Mesothelial cell of epicardium (in vitro differentiated cells): ENCODE measurements around the gene PDPR. TPM values are rescaled to one million over a fixed set of nuclear protein-coding genes. Genes with fewer than 3 reads are reported as not detected.
"Not testable (repeated sequence)": the region's sequence is repeated elsewhere in the genome, so short reads cannot be mapped to it uniquely, and the experiment has no call there.

ENCODE experiments used
- DNase-seq, 2 experiments: peaks; one replicate each; pipeline ENCODE4 v3.0.0; 2021; ENCODE audit warnings: low spot score in 2 of 2; ENCODE audit not compliant: unreplicated experiment in 2 of 2
- H3K27ac Mint-ChIP-seq: 2 replicates; pipeline ENCODE4 v1.8.0; 2021; ENCODE audit warnings: mixed read lengths
- H3K27me3 Mint-ChIP-seq: 2 replicates; pipeline ENCODE4 v1.8.0; 2021; ENCODE audit warnings: low read depth, mixed read lengths
- H3K36me3 Mint-ChIP-seq: 2 replicates; pipeline ENCODE4 v1.8.0; 2021; ENCODE audit warnings: mixed read lengths
- H3K4me1 Mint-ChIP-seq: 2 replicates; pipeline ENCODE4 v1.8.0; 2021; ENCODE audit warnings: mixed read lengths
- H3K4me3 Mint-ChIP-seq: 2 replicates; pipeline ENCODE4 v1.8.0; 2021; ENCODE audit warnings: mild to moderate bottlenecking, moderate library complexity, mixed read lengths
- H3K9me3 Mint-ChIP-seq: 2 replicates; pipeline ENCODE4 v1.8.0; 2021; ENCODE audit warnings: mixed read lengths
- total RNA-seq: library from RNA; stranded (reverse); gene quantifications from 3 replicates; pipeline ENCODE4 v1.2.1, GENCODE V29; 2021

Gene PDPR
- total RNA-seq, 1 donor from 2014 or later, result 33.3 TPM

DNA sequence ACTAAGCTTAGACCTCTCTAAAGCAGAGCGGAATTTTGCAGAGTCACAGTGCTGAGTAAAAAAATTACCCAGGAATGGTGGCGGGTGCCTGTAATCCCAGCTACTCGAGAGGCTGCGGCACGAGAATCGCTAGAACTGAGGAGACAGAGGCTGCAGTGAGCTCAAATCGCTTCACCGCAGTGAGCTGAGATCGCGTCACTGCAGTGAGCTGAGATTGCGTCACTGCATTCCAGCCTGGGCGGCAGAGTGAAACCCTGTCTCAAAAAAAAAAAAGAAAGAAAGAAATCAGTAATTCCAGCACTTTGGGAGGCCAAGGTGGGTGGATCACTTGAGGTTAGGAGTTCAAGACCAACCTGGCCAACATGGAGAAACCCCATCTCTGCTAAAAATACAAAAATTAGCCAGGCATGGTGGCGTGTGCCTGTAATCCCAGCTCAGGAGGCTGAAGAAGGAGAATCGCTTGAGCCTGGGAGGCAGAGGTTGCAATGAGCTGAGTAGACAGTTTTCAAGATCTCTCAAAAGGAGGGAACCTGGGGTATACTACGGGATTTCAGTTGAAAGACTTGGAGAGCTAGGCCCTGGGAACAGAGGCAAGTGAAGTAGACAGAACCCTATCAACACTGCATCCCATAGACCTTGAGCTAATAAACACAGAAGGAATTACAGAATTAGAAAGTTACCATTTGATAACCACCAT is 4.4 kb upstream of the PDPR start:
- H3K27me3 Mint-ChIP-seq, DNase-seq, H3K4me3 Mint-ChIP-seq, H3K36me3 Mint-ChIP-seq, H3K27ac Mint-ChIP-seq, H3K9me3 Mint-ChIP-seq, H3K4me1 Mint-ChIP-seq: not testable (repeated sequence)

GRCh38 chr16:70112162-70112561 is 2.0 kb upstream of the PDPR start:
- H3K4me3 Mint-ChIP-seq, H3K36me3 Mint-ChIP-seq: not testable (repeated sequence)

DNA sequence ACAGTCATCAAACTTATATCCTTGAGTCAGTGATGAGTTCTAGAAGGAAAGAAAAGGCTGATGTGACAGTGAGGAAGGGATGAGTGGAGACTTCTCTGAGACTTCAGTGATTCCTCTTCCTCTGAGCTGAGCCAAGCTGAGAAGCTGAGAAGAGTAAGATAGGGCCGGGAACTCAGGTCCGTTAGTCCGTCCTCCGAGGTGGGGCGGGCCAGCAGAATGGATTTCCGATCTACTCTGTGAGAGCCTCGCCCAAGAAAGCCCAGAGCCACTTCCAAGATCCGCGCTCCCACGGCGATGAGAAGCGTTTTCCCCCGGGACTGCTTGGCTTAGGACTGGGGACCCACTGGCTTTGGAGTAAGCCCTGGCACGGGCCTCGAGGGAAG is 542 bp upstream of the PDPR start:
- H3K36me3 Mint-ChIP-seq, H3K4me1 Mint-ChIP-seq, DNase-seq, H3K27me3 Mint-ChIP-seq, H3K9me3 Mint-ChIP-seq: not testable (repeated sequence)
- peak overlapping the region; percentile 83 for H3K4me3 Mint-ChIP-seq
- peak overlapping the region; percentile 78 for H3K27ac Mint-ChIP-seq

More at GRCh38 chr16:70112162-70112561, 2.0 kb upstream of the PDPR start:
- not testable (repeated sequence) for DNase-seq, H3K27ac Mint-ChIP-seq, H3K9me3 Mint-ChIP-seq, H3K27me3 Mint-ChIP-seq, H3K4me1 Mint-ChIP-seq

DNA sequence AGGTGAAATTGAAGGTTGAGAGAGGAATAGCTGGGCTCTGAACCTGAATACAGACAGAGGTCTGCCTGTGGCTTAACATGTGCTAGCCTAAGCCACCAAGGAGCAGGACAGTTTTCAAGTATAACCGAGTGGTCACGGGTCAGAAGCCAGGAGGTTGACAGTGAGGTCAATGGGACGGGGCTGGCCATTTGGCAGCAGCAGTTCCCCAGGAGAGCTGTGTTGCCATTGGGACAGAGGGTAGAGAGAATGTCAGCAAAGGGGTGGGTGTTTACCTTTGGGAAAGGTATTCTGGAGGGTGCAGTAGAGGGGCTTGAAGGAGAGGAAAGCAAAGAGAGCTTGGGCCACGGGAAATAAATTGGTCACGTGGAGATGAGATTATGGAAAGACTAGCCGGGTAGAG is 4.2 kb downstream of the PDPR start:
- not testable (repeated sequence) for H3K27me3 Mint-ChIP-seq, H3K27ac Mint-ChIP-seq, H3K4me3 Mint-ChIP-seq, H3K9me3 Mint-ChIP-seq, H3K36me3 Mint-ChIP-seq, H3K4me1 Mint-ChIP-seq, DNase-seq

- H3K9me3 Mint-ChIP-seq, result not testable (repeated sequence)
Measured at GRCh38 chr16:70118776-70119175, 4.6 kb downstream of the PDPR start.

DNA sequence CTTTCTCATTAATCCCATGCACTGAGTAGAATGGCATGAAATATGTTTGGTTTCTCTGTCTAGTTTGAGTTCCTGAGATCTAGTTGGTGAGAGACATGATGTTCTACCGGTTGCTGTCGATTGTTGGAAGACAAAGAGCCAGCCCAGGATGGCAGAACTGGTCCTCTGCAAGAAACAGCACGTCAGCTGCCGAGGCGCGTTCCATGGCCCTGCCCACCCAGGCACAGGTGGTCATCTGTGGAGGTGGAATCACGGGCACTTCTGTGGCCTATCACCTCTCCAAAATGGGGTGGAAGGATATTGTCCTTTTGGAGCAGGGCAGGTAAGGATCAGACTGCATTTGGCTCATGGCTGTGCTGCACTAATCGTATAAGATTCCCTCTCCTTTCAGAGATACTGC is 6.3 kb downstream of the PDPR start:
- H3K27me3 Mint-ChIP-seq, result not testable (repeated sequence)

More at GRCh38 chr16:70118776-70119175, 4.6 kb downstream of the PDPR start:
- H3K36me3 Mint-ChIP-seq, result peaks cover 11% of the 10 kb centered on the region
- not testable (repeated sequence) for DNase-seq, H3K27me3 Mint-ChIP-seq, H3K27ac Mint-ChIP-seq, H3K4me1 Mint-ChIP-seq, H3K4me3 Mint-ChIP-seq

GRCh38 chr16:70123822-70124221 is 9.7 kb downstream of the PDPR start:
- not testable (repeated sequence) for H3K4me3 Mint-ChIP-seq, H3K4me1 Mint-ChIP-seq, H3K9me3 Mint-ChIP-seq, H3K27ac Mint-ChIP-seq, H3K27me3 Mint-ChIP-seq, DNase-seq
- H3K36me3 Mint-ChIP-seq, result peaks cover 21% of the 10 kb centered on the region

More for the DNA sequence above, 6.3 kb downstream of the PDPR start:
- peaks cover 11% of the 10 kb centered on the region for H3K36me3 Mint-ChIP-seq
- not testable (repeated sequence) for H3K27ac Mint-ChIP-seq, DNase-seq, H3K4me3 Mint-ChIP-seq, H3K4me1 Mint-ChIP-seq, H3K9me3 Mint-ChIP-seq

- not testable (repeated sequence) for H3K4me3 Mint-ChIP-seq, DNase-seq, H3K4me1 Mint-ChIP-seq, H3K9me3 Mint-ChIP-seq, H3K27ac Mint-ChIP-seq, H3K27me3 Mint-ChIP-seq
- H3K36me3 Mint-ChIP-seq, result peaks cover 20% of the 10 kb centered on the region
Measured at GRCh38 chr16:70126226-70126625, 12.1 kb downstream of the PDPR start.

- not testable (repeated sequence) for H3K4me1 Mint-ChIP-seq, H3K27ac Mint-ChIP-seq, H3K4me3 Mint-ChIP-seq, H3K9me3 Mint-ChIP-seq, H3K27me3 Mint-ChIP-seq, DNase-seq
- peaks cover 23% of the 10 kb centered on the region for H3K36me3 Mint-ChIP-seq
Measured at GRCh38 chr16:70127706-70128105, 13.6 kb downstream of the PDPR start.

- not testable (repeated sequence) for H3K27me3 Mint-ChIP-seq, H3K4me3 Mint-ChIP-seq, H3K4me1 Mint-ChIP-seq, H3K9me3 Mint-ChIP-seq, H3K27ac Mint-ChIP-seq, DNase-seq
- peaks cover 21% of the 10 kb centered on the region for H3K36me3 Mint-ChIP-seq
Measured at GRCh38 chr16:70128844-70129243, 14.7 kb downstream of the PDPR start.

GRCh38 chr16:70135796-70136195 is 21.7 kb downstream of the PDPR start:
- H3K36me3 Mint-ChIP-seq, result peaks cover 22% of the 10 kb centered on the region
- not testable (repeated sequence) for H3K4me1 Mint-ChIP-seq, H3K9me3 Mint-ChIP-seq, H3K27ac Mint-ChIP-seq, DNase-seq, H3K4me3 Mint-ChIP-seq, H3K27me3 Mint-ChIP-seq

DNA sequence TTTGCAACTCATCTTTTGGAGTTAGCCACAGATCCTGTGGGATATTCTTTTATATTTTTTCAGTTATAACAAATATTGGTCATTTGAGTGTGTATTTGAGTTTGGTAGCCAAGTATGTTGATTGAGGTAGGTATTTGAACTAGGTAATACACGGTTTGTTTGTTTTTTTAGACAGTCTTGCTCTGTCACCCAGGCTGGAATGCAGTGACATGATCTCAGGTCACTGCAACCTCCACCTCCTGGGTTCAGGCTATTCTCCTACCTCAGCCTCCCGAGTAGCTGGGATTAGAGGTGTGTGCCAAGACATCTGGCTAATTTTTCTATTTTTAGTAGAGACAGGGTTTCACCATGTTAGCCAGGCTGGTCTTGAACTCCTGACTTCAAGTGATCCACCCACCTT is 22.5 kb downstream of the PDPR start:
- not testable (repeated sequence) for DNase-seq, H3K9me3 Mint-ChIP-seq, H3K4me1 Mint-ChIP-seq, H3K4me3 Mint-ChIP-seq, H3K27me3 Mint-ChIP-seq, H3K27ac Mint-ChIP-seq
- peaks cover 24% of the 10 kb centered on the region for H3K36me3 Mint-ChIP-seq

- peaks cover 16% of the 10 kb centered on the region for H3K36me3 Mint-ChIP-seq
- not testable (repeated sequence) for H3K4me3 Mint-ChIP-seq, DNase-seq, H3K27me3 Mint-ChIP-seq, H3K4me1 Mint-ChIP-seq, H3K27ac Mint-ChIP-seq, H3K9me3 Mint-ChIP-seq
Measured at GRCh38 chr16:70142739-70143138, 28.6 kb downstream of the PDPR start.

DNA sequence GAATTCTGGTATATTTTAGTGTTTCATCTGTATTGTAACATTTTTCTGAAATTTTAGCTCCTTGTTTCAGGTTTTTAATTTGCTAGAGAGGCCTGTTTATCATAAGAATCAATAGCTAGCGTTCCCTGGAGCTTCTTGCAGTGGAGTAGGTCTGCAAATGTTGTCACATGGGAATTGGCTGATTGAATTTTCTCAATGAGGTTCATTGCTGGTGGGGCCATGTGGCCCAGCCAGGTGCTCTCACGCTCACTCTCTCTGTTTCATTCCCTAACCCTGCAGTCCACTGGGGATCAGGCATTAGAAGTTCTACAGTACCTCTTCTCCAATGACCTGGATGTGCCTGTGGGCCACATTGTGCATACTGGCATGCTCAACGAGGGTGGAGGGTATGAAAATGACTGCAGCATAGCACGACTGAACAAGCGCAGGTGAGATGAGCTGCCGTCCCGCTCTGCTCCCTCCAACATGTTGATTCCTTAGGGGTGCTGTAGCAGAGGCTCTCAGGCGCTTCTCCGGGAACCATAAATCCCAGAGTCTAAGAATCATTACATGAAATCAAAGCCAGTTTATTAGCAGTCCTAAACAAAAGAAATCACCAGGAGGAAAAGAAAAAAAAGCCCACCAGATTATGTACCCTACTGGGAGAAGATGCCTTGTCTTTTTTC is 29.2 kb downstream of the PDPR start:
- not testable (repeated sequence) for H3K4me1 Mint-ChIP-seq, H3K27ac Mint-ChIP-seq, H3K9me3 Mint-ChIP-seq, DNase-seq, H3K27me3 Mint-ChIP-seq, H3K4me3 Mint-ChIP-seq
- peaks cover 19% of the 10 kb centered on the region for H3K36me3 Mint-ChIP-seq
